AG09309 (cell line): Measurements from ENCODE around the gene LRP1B.

Experiments used
- DNase-seq: peaks from one replicate; pipeline ENCODE4 v3.0.0-alpha.2; 2010; ENCODE audit warnings: low read depth
- H3K4me3 ChIP-seq: 2 replicates; pipeline ENCODE4 v1.5.1; 2011; ENCODE audit warnings: mild to moderate bottlenecking, low read depth, low read length, moderate library complexity; ENCODE audit not compliant: control insufficient read depth
- CTCF ChIP-seq: IDR thresholded peaks from 2 replicates; pipeline ENCODE4 v1.5.1; 2011; ENCODE audit warnings: mild to moderate bottlenecking, low read depth, low read length, inconsistent platforms; ENCODE audit not compliant: insufficient read depth, control insufficient read depth; ENCODE audit errors: missing control alignments

LRP1B gene

DNA sequence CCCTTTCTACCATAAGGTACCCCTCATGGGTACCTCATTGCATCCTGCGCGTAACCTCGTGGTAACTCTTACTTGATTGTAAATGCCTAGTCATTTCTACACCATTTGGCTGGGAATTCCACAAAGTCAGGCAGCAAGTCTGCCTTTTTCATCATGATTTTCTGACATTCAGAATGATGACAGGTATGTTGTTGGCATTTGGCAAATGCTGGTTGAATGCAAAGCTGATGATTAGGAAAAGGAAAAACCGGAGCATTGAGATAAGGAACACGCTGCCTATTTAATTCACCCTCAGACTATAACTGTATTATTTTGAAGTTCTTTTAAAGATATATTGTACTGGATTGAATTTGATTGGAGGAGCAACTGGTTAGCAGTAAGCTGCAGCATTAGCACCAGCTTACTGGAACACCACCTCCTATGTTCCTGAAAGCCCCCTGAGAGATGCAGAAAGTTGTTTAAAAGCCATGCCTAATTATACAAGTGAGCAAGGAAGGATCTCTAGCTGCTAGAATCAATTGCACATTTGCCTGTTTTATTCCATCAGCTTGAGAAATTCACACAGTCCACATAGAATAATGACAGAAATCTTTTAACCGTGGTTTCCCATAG, 520.1 kb downstream of the LRP1B start:
- no peak for TF ChIP-seq CTCF
- DNase-seq: no peak

GRCh38 chr2:141605163-141605562, 525.7 kb downstream of the LRP1B start:
- no peak overlapping the region for H3K4me3 ChIP-seq
- no peak for DNase-seq
- no peak for TF ChIP-seq CTCF

More for the DNA sequence above, 520.1 kb downstream of the LRP1B start:
- H3K4me3 ChIP-seq: no peak overlapping the region

GRCh38 chr2:141601511-141602152, 529.2 kb downstream of the LRP1B start:
- no peak for TF ChIP-seq CTCF
- H3K4me3 ChIP-seq: no peak overlapping the region

DNA sequence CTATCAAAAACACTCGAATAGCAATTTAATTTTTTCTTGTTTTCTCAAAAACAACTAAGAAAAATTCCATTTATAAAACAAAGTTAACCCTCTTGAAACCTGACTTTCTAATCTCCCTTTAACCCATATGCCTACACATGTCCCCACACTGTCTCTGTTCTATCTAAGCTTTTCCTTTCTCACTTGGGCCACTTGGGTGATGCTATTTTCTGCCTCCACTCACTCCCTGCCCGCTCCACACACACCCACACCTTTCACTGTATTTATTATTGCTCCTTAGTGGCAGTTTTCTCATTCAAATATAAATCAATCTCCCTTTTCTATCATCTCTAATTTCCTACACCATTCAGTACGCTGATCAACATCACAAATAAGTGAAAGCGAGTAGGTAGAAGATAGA, 531.1 kb downstream of the LRP1B start:
- no peak for TF ChIP-seq CTCF
- DNase-seq: no peak
- no peak overlapping the region for H3K4me3 ChIP-seq

More at GRCh38 chr2:141601511-141602152, 529.2 kb downstream of the LRP1B start:
- no peak for DNase-seq

- H3K4me3 ChIP-seq: no peak overlapping the region
- DNase-seq: no peak
- no peak for TF ChIP-seq CTCF
Measured at GRCh38 chr2:141598982-141599381, 531.8 kb downstream of the LRP1B start.

- DNase-seq: no peak
- H3K4me3 ChIP-seq: no peak overlapping the region
- TF ChIP-seq CTCF: no peak
Measured at GRCh38 chr2:141595316-141595920, 535.4 kb downstream of the LRP1B start.
